Stimulated activated naive CD8-positive, alpha-beta T cell treated with anti-CD3 and anti-CD28 coated beads, Interleukin-15, amount 100 ng/mL, for 72 hours (primary cell): Measurements from ENCODE around the gene FZD4.
"Not testable (repeated sequence)": the region's sequence is repeated elsewhere in the genome, so short reads cannot be mapped to it uniquely, and the experiment has no call there.

Experiments
- ATAC-seq: fragments of 150-1000 bp; cut with Tn5 transposase; 2 replicates; pipeline ENCODE4 v1.10.0; 2021; ENCODE audit warnings: mild to moderate bottlenecking, moderate library complexity
- DNase-seq, 2 donors: peaks; one replicate each; pipeline ENCODE4 v3.0.0; 2021 to 2022
- H3K27ac Mint-ChIP-seq, 2 donors: one replicate each; pipeline ENCODE4 v1.8.0; 2022; ENCODE audit warnings: mild to moderate bottlenecking in 2 of 2, mixed read lengths in 2 of 2, moderate library complexity in 2 of 2
- H3K27me3 Mint-ChIP-seq: one replicate; pipeline ENCODE4 v1.8.0; 2022; ENCODE audit warnings: mixed read lengths
- H3K4me1 Mint-ChIP-seq: one replicate; pipeline ENCODE4 v1.8.0; 2022; ENCODE audit warnings: mild to moderate bottlenecking, mixed read lengths
- H3K4me3 Mint-ChIP-seq, 2 donors: one replicate each; pipeline ENCODE4 v1.8.0; 2022; ENCODE audit warnings: mild to moderate bottlenecking in 2 of 2, mixed read lengths in 2 of 2, moderate library complexity in 1 of 2
- H3K9me3 Mint-ChIP-seq, 2 donors: one replicate each; pipeline ENCODE4 v1.8.0; 2022; ENCODE audit warnings: mixed read lengths in 2 of 2

FZD4 gene

GRCh38 chr11:86981777-86982540 lies 26.8 kb upstream of the FZD4 start:
- Mint-ChIP-seq H3K9me3 (no peaks in the 10 kb centered on the region), H3K4me1 (no peaks in the 10 kb centered on the region), H3K27me3 (peaks cover 5% of the 10 kb centered on the region), H3K27ac (no peak overlapping the region), H3K4me3 (no peak overlapping the region)
- no peak for ATAC-seq
- no peak for DNase-seq

- Mint-ChIP-seq H3K27me3 (peaks cover 5% of the 10 kb centered on the region), H3K27ac (no peak overlapping the region), H3K9me3 (no peaks in the 10 kb centered on the region), H3K4me3 (no peak overlapping the region), H3K4me1 (no peaks in the 10 kb centered on the region)
- DNase-seq (no peak), ATAC-seq (no peak)
Measured at GRCh38 chr11:86980086-86980796, 25.0 kb upstream of the FZD4 start.

GRCh38 chr11:86978756-86979608 lies 23.8 kb upstream of the FZD4 start:
- Mint-ChIP-seq H3K4me3 (no peak overlapping the region), H3K9me3 (no peaks in the 10 kb centered on the region)

DNA sequence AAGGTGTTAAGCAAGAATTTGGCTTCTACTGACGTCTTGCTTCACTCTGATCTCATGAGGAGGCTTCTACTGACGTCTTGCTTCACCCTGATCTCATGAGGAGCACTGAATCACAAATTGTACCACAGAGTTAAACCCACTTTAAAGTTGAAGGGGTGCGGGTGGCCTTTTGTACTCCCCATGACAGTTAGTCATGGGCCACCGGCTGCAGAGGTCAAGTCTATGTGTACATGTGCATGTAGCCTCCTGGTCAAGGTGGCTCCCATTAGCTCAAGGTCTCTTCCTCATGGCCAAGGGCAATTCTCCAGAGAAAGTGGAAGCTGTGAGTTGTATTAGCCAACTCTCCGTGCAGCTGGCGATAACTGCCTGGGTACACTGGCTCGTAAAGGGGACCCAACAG lies 23.1 kb upstream of the FZD4 start:
- no peak for DNase-seq
- H3K9me3 Mint-ChIP-seq, result peaks cover 0 to 5% of the 10 kb centered on the region in 2 donors
- H3K4me1 Mint-ChIP-seq, result no peaks in the 10 kb centered on the region
- peaks cover 5% of the 10 kb centered on the region for H3K27me3 Mint-ChIP-seq
- H3K27ac Mint-ChIP-seq, result no peak overlapping the region
- ATAC-seq, result no peak
- H3K4me3 Mint-ChIP-seq, result no peak overlapping the region

More at GRCh38 chr11:86978756-86979608, 23.8 kb upstream of the FZD4 start:
- H3K27me3 Mint-ChIP-seq, result peaks cover 5% of the 10 kb centered on the region
- no peak for DNase-seq
- peak; percentile 88 for ATAC-seq
- H3K27ac Mint-ChIP-seq, result no peak overlapping the region
- no peaks in the 10 kb centered on the region for H3K4me1 Mint-ChIP-seq

DNA sequence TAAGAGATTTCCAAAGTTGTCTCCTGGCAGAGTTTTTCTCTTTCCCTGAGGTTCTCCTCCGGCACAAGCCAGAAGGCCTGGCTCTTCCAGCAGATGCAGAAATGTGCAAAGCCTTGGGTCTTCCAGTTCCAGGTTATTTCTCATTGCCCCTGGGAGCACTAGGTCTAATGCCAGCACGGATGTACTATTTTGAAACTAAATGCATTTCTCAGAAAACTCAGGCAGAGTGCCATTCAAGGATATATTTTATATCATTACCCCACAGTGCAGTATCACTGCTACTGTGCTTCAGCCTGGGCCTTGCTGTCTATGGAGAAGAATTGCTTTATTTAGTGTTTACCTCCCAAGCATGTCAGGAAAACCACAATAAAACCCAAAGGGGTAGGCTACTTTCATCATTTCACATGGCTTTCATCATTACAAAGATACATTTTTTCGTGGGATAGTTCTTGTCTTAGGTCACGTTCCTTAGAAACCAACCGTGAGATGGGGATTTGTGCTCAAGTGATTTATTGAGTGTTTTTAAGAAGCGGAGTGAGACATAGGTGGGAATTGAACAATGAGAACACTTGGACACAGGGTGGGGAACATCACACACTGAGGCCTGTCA lies 22.4 kb upstream of the FZD4 start:
- Mint-ChIP-seq H3K27ac (no peak overlapping the region), H3K4me1 (no peaks in the 10 kb centered on the region), H3K27me3 (no peaks in the 10 kb centered on the region), H3K9me3 (peaks cover 5 to 12% of the 10 kb centered on the region in 2 donors), H3K4me3 (no peak overlapping the region)
- no peak for ATAC-seq
- no peak for DNase-seq

GRCh38 chr11:86972734-86973133 lies 17.5 kb upstream of the FZD4 start:
- peaks cover 8% of the 10 kb centered on the region for H3K27me3 Mint-ChIP-seq
- no peak for ATAC-seq
- no peaks in the 10 kb centered on the region for H3K4me1 Mint-ChIP-seq
- H3K27ac Mint-ChIP-seq, result no peak overlapping the region
- H3K4me3 Mint-ChIP-seq, result no peak overlapping the region
- DNase-seq, result no peak
- H3K9me3 Mint-ChIP-seq, result peaks cover 6 to 14% of the 10 kb centered on the region in 2 donors

DNA sequence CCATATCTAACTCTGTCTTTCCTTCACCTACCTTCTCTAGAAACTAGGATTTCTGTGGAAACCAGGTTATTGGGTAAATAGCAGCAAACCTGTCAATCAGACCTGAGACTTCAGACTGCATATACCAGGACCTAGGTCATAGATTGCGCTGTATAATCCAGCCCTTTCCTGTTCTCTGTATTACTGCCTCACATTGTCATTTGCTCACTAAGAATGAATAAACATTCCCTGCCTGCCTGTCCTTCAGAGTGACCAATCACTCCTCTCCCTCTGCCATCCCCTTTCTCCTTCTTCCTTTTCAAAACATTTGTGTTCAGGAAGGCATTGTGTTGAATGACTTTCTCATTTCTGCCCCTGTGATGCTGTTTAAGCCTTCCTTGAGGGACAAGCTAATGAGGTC lies 14.1 kb upstream of the FZD4 start:
- DNase-seq (no peak), ATAC-seq (no peak)
- Mint-ChIP-seq H3K4me3 (no peak overlapping the region), H3K27me3 (peaks cover 37% of the 10 kb centered on the region), H3K9me3 (peaks cover 6 to 14% of the 10 kb centered on the region in 2 donors), H3K4me1 (no peaks in the 10 kb centered on the region), H3K27ac (no peak overlapping the region)

DNA sequence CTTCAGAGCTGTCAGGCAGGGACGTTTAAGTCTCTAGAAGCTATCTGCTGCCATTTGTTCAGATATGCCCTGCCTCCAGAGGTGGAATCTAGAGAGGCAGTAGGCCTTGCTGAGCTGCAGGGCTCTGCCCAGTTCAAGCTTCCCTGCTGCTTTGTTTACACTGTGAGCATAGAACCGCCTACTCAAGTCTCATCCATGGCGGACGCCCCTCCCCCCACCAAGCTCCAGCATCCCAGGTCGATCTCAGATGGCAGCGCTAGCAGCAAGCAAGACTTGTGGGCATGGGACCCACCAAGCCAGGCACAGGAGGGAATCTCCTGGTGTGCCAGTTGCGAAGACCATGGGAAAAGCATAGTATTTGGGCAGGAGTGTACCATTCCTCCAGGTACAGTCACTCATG lies 12.4 kb upstream of the FZD4 start:
- not testable (repeated sequence) for DNase-seq
- H3K27me3 Mint-ChIP-seq, result peaks cover 53% of the 10 kb centered on the region

GRCh38 chr11:86957976-86958646 lies 2.9 kb upstream of the FZD4 start:
- no peak for ATAC-seq
- H3K9me3 Mint-ChIP-seq, result no peaks in the 10 kb centered on the region
- no peak overlapping the region for H3K27ac Mint-ChIP-seq
- no peak overlapping the region for H3K4me3 Mint-ChIP-seq
- H3K4me1 Mint-ChIP-seq, result peaks cover 21% of the 10 kb centered on the region
- H3K27me3 Mint-ChIP-seq, result peaks cover 74% of the 10 kb centered on the region
- no peak for DNase-seq

More for the DNA sequence above, 12.4 kb upstream of the FZD4 start:
- not testable (repeated sequence) for ATAC-seq, H3K4me3 Mint-ChIP-seq, H3K4me1 Mint-ChIP-seq
- peaks cover 1 to 11% of the 10 kb centered on the region in 2 donors for H3K9me3 Mint-ChIP-seq
- peak overlapping the region in 1 of 2 donors; percentile 54 for H3K27ac Mint-ChIP-seq

DNA sequence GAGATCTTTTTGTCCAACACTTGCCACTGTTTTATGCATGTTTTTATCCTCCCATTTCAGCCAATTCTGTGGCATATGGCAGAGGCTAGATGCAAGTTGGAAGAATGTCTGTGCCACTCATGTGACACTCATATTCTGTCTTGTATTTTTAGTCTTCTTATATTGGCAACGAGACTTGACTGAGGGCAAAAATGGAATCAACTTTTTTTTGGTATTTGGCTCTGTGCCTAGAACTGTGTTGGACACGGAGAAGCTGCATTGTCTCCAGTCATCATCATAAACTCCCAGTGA lies 1.7 kb upstream of the FZD4 start:
- Mint-ChIP-seq H3K4me1 (peaks cover 21% of the 10 kb centered on the region), H3K27me3 (peaks cover 71% of the 10 kb centered on the region), H3K27ac (no peak overlapping the region), H3K4me3 (no peak overlapping the region), H3K9me3 (no peaks in the 10 kb centered on the region)
- ATAC-seq (no peak), DNase-seq (no peak)

- DNase-seq, result no peak
- Mint-ChIP-seq H3K27me3 (peaks cover 76% of the 10 kb centered on the region), H3K9me3 (no peaks in the 10 kb centered on the region), H3K27ac (no peak overlapping the region), H3K4me1 (peaks cover 21% of the 10 kb centered on the region), H3K4me3 (peak overlapping the region in 1 of 2 donors; percentile 82)
- ATAC-seq, result no peak
Measured at GRCh38 chr11:86955111-86955360, 159 bp downstream of the FZD4 start.

GRCh38 chr11:86954269-86955110 lies 705 bp downstream of the FZD4 start:
- Mint-ChIP-seq H3K27me3 (peaks cover 71% of the 10 kb centered on the region), H3K27ac (no peak overlapping the region), H3K4me1 (peaks cover 21% of the 10 kb centered on the region), H3K9me3 (no peaks in the 10 kb centered on the region), H3K4me3 (peak overlapping the region; percentile 56 to 82)
- peak; percentile 21 for ATAC-seq
- DNase-seq, result no peak

GRCh38 chr11:86952221-86952875 lies 2.8 kb downstream of the FZD4 start:
- ATAC-seq, result no peak
- H3K9me3 Mint-ChIP-seq, result no peaks in the 10 kb centered on the region
- H3K27me3 Mint-ChIP-seq, result peaks cover 58% of the 10 kb centered on the region
- peaks cover 21% of the 10 kb centered on the region for H3K4me1 Mint-ChIP-seq
- DNase-seq, result no peak
- no peak overlapping the region for H3K27ac Mint-ChIP-seq
- H3K4me3 Mint-ChIP-seq, result no peak overlapping the region

DNA sequence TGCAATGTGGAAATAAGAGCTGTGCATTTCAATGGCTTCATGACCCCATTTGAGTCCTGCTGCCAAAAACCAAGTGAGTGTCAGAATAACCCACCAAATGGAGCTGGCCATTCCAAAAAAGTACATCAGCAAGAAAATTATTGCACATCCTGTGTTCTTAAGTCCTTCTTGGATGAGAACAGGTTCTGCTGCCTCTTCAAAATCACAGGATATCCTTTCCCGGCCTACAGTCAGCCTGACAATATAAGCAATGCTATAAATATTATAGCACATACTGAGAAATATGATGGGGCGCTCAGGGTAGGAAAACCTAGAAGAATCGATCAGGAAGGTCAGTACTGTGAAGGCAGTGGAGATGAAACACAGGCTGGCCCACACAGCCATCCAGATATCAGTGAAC lies 3.5 kb downstream of the FZD4 start:
- Mint-ChIP-seq H3K9me3 (no peaks in the 10 kb centered on the region), H3K4me3 (no peak overlapping the region), H3K4me1 (peaks cover 21% of the 10 kb centered on the region), H3K27me3 (peaks cover 55% of the 10 kb centered on the region), H3K27ac (no peak overlapping the region)
- ATAC-seq (no peak), DNase-seq (no peak)
